ENCODE measurements around the gene RPS5.

GRCh38 chr19:58386576-58387337, at the start of gene RPS5:
- TF ChIP-seq GATA2 (IDR thresholded peaks at IDR 0.05; ENCODE audit: low read depth, low read length): no peak
- no peak for TF ChIP-seq GATA3 (IDR thresholded peaks at IDR 0.05; ENCODE audit: low read depth, low read length)

All from SH-SY5Y (cell line).